ENCODE data around the gene E2F6. TPM values are rescaled to one million over a fixed set of nuclear protein-coding genes. Genes with fewer than 3 reads are reported as not detected.

E2F6 gene
- total and polyA plus RNA-seq, 2 of the 13 experiments (the other 11 are each of a cell fraction or from before 2014, with no cell fraction given), result 27.3 to 36.0 TPM

DNA sequence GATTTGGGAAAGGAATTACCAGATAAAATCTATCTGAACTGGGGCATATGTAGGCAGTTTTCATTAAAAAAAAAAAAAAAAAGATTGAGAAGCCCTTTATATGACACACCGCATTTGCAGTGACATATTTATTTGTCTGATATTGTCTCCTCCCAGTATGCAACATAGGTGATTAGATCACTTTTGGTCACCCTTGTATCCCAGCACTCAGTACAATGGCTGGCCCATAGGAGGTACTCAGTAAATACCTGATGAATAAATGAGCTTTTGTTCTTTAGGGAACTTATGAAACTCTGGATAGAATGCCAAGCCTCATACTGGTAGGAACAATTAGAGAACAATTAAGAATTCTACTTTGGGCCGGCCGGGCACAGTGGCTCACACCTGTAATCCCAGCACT lies 22.8 kb upstream of the E2F6 start:
- WGBS (ENCODE audit: low lambda C conversion rate), result 77% methylated on average over 3 of the region's 3 CpGs
- Histone ChIP-seq H3K4me2 (ENCODE audit: low read depth, low read length) (peak overlapping the region; percentile 42), H3K9me3 (ENCODE audit: low read length) (no peaks in the 10 kb centered on the region), H2AFZ (ENCODE audit: low read length) (no peak overlapping the region), H3K79me2 (ENCODE audit: insufficient read depth, low read length) (peaks cover 98% of the 10 kb centered on the region), H3K9ac (ENCODE audit: insufficient read depth, low read depth, low read length) (no peak overlapping the region), H3K36me3 (replicated peaks in 1 of 2; ENCODE audit: control insufficient read depth in 1 of 2, insufficient read depth in 2 of 2, low read length in 2 of 2) (peaks cover 3 to 4% of the 10 kb centered on the region in 2 experiments; a peak in 3 of 5 replicates), H3K4me3 (replicated peaks in 1 of 3; ENCODE audit: insufficient read depth in 1 of 3, low read depth in 2 of 3, low read length in 3 of 3) (no peak overlapping the region), H3K27me3 (ENCODE audit: control insufficient read depth in 1 of 2, insufficient read depth in 2 of 2, low read length in 2 of 2) (no peaks in the 10 kb centered on the region), H3K27ac (ENCODE audit: extremely low read length, insufficient read depth, low read length) (peak overlapping the region; percentile 26), H3K4me1 (ENCODE audit: insufficient read depth, low read length) (peaks cover 93% of the 10 kb centered on the region), H4K20me1 (ENCODE audit: insufficient read depth, low read length) (no peaks in the 10 kb centered on the region)
- CTCF ChIA-PET (ENCODE audit: low intra/inter-chr PET ratio, low total read pairs), result no interaction called here
- DNase-seq (ENCODE audit: low spot score) (peak; percentile 89), FAIRE-seq (no peak), ATAC-seq (peak; percentile 87)
- in situ Hi-C loops (cut with HindIII; ENCODE audit: extremely low pct_ligation_motif_present, low pct_unique_long_range_greater_than_20kb) (no loop called here), intact Hi-C loops (cut with micrococcal nuclease; ENCODE audit: unreplicated experiment) (no loop called here)
- POLR2A ChIA-PET, result interaction anchor here (1.0 to 7.2 kb wide), 4 partner anchors 10 to 73 kb away, joined by 3 to 102 read pairs (median 4); no protein-coding TSS in a partner anchor
- no TSS peak for BruUV-seq (replicated peaks)
- TF ChIP-seq NR2F6 (IDR thresholded peaks at IDR 0.05) (no peak), NR2F6 (CRISPR knock-in tag; IDR thresholded peaks at IDR 0.05) (peak; percentile 8; the same call in 1 of the 2 replicates), HNF4G (IDR thresholded peaks at IDR 0.05; ENCODE audit: borderline replicate concordance, low read depth, low read length) (no peak), HNF4G (CRISPR knock-in tag; IDR thresholded peaks at IDR 0.05; ENCODE audit: borderline replicate concordance, low read depth) (no peak), ZNF225 (CRISPR knock-in tag; IDR thresholded peaks at IDR 0.05) (no peak), MED1 (CRISPR knock-in tag; IDR thresholded peaks at IDR 0.05) (no peak), SOX13 (IDR thresholded peaks at IDR 0.05) (no peak), SOX13 (CRISPR knock-in tag; conservative IDR thresholded peaks at IDR 0.05 in 1 of 2, IDR thresholded peaks at IDR 0.05 in 1 of 2) (peak in 1 of 2 experiments; percentile 87; a peak in 2 of 4 replicates), ZNF260 (CRISPR knock-in tag; IDR thresholded peaks at IDR 0.05; ENCODE audit: borderline replicate concordance, low read depth) (no peak), SOX6 (IDR thresholded peaks at IDR 0.05) (no peak), SOX6 (CRISPR knock-in tag; IDR thresholded peaks at IDR 0.05) (peak; percentile 80), SOX5 (CRISPR knock-in tag; IDR thresholded peaks at IDR 0.05; ENCODE audit: borderline replicate concordance) (peak; percentile 65; the same call in 1 of the 2 replicates), CEBPG (CRISPR knock-in tag; IDR thresholded peaks at IDR 0.05) (peak; percentile 35; the same call in 1 of the 2 replicates), ZNF235 (CRISPR knock-in tag; IDR thresholded peaks at IDR 0.05; ENCODE audit: borderline replicate concordance) (no peak)
- TF ChIP-seq, protein P1, sequence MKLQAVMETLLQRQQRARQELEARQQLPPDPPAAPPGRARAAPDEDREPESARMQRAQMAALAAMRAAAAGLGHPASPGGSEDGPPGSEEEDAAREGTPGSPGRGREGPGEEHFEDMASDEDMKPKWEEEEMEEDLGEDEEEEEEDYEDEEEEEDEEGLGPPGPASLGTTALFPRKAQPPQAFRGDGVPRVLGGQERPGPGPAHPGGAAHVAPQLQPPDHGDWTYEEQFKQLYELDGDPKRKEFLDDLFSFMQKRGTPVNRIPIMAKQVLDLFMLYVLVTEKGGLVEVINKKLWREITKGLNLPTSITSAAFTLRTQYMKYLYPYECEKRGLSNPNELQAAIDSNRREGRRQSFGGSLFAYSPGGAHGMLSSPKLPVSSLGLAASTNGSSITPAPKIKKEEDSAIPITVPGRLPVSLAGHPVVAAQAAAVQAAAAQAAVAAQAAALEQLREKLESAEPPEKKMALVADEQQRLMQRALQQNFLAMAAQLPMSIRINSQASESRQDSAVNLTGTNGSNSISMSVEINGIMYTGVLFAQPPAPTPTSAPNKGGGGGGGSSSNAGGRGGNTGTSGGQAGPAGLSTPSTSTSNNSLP (IDR thresholded peaks at IDR 0.05; ENCODE audit: low read depth, low read length), result peak; percentile 33; the same call in 1 of the 2 replicates
- TF ChIP-seq, protein P2, sequence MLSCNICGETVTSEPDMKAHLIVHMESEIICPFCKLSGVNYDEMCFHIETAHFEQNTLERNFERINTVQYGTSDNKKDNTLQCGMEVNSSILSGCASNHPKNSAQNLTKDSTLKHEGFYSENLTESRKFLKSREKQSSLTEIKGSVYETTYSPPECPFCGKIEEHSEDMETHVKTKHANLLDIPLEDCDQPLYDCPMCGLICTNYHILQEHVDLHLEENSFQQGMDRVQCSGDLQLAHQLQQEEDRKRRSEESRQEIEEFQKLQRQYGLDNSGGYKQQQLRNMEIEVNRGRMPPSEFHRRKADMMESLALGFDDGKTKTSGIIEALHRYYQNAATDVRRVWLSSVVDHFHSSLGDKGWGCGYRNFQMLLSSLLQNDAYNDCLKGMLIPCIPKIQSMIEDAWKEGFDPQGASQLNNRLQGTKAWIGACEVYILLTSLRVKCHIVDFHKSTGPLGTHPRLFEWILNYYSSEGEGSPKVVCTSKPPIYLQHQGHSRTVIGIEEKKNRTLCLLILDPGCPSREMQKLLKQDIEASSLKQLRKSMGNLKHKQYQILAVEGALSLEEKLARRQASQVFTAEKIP (CRISPR knock-in tag; IDR thresholded peaks at IDR 0.05; ENCODE audit: borderline replicate concordance), result no peak
- TF ChIP-seq, protein P3, sequence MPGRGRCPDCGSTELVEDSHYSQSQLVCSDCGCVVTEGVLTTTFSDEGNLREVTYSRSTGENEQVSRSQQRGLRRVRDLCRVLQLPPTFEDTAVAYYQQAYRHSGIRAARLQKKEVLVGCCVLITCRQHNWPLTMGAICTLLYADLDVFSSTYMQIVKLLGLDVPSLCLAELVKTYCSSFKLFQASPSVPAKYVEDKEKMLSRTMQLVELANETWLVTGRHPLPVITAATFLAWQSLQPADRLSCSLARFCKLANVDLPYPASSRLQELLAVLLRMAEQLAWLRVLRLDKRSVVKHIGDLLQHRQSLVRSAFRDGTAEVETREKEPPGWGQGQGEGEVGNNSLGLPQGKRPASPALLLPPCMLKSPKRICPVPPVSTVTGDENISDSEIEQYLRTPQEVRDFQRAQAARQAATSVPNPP (CRISPR knock-in tag; IDR thresholded peaks at IDR 0.05), result no peak
- TF ChIP-seq, protein P4, sequence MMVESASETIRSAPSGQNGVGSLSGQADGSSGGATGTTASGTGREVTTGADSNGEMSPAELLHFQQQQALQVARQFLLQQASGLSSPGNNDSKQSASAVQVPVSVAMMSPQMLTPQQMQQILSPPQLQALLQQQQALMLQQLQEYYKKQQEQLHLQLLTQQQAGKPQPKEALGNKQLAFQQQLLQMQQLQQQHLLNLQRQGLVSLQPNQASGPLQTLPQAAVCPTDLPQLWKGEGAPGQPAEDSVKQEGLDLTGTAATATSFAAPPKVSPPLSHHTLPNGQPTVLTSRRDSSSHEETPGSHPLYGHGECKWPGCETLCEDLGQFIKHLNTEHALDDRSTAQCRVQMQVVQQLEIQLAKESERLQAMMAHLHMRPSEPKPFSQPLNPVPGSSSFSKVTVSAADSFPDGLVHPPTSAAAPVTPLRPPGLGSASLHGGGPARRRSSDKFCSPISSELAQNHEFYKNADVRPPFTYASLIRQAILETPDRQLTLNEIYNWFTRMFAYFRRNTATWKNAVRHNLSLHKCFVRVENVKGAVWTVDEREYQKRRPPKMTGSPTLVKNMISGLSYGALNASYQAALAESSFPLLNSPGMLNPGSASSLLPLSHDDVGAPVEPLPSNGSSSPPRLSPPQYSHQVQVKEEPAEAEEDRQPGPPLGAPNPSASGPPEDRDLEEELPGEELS (CRISPR knock-in tag; IDR thresholded peaks at IDR 0.05), result no peak
- TF ChIP-seq, protein P5, sequence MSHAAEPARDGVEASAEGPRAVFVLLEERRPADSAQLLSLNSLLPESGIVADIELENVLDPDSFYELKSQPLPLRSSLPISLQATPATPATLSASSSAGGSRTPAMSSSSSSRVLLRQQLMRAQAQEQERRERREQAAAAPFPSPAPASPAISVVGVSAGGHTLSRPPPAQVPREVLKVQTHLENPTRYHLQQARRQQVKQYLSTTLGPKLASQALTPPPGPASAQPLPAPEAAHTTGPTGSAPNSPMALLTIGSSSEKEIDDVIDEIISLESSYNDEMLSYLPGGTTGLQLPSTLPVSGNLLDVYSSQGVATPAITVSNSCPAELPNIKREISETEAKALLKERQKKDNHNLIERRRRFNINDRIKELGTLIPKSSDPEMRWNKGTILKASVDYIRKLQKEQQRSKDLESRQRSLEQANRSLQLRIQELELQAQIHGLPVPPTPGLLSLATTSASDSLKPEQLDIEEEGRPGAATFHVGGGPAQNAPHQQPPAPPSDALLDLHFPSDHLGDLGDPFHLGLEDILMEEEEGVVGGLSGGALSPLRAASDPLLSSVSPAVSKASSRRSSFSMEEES (CRISPR knock-in tag; IDR thresholded peaks at IDR 0.05), result no peak

Data from HepG2 (cell line).